ENCODE results near the gene DYRK3. TPM values are rescaled to one million over a fixed set of nuclear protein-coding genes. Genes with fewer than 3 reads are reported as not detected.
A peak's percentile ranks its signal among the peaks of the same experiment; 100 is the strongest.

Gene DYRK3
- total and polyA plus RNA-seq, 2 experiments from 2014 or later, result 18.2 to 31.5 TPM

- Histone ChIP-seq H4K20me1 (ENCODE audit: insufficient read depth) (peaks cover 12% of the 10 kb centered on the region), H3F3A (ENCODE audit: insufficient read depth) (peaks cover 26% of the 10 kb centered on the region), H3K9me3 (ENCODE audit: low read depth) (no peaks in the 10 kb centered on the region), H3K4me2 (ENCODE audit: unreplicated experiment) (peak overlapping the region; percentile 84), H2AFZ (peak overlapping the region; percentile 61), H3K36me3 (ENCODE audit: low read depth) (no peaks in the 10 kb centered on the region), H3K9ac (peak overlapping the region; percentile 99), H3K79me2 (ENCODE audit: insufficient read depth) (peaks cover 48% of the 10 kb centered on the region), H3K9me2 (ENCODE audit: insufficient read depth) (no peaks in the 10 kb centered on the region), H3K4me3 (peak overlapping the region; percentile 93), H3K27me3 (replicated peaks; ENCODE audit: insufficient read depth) (no peaks in the 10 kb centered on the region), H3K4me1 (ENCODE audit: insufficient read depth) (peaks cover 35% of the 10 kb centered on the region), H3K27ac (peak overlapping the region; percentile 99)
- WGBS, 2 experiments (ENCODE audit: low coverage in 1 of 2, low lambda C conversion rate in 2 of 2, missing lambda C conversion rate in 2 of 2), result 0 to 2% methylated on average over 15 to 16 of the region's 48 CpGs
- TF ChIP-seq EZH2phosphoT487 (IDR thresholded peaks at IDR 0.05; ENCODE audit: insufficient read depth, low read depth), result no peak
- no peak for TF ChIP-seq EZH2 (IDR thresholded peaks at IDR 0.05; ENCODE audit: insufficient read depth, poor library complexity, severe bottlenecking)
- in situ Hi-C loops (cut with MboI), result no loop called here
- DNase-seq, result peak; percentile 76
Measured at GRCh38 chr1:206685334-206685768, 50.0 kb downstream of the DYRK3 start.

GRCh38 chr1:206685769-206686477, 50.6 kb downstream of the DYRK3 start:
- peak overlapping the region; percentile 99 for H3K9ac ChIP-seq
- peaks cover 53% of the 10 kb centered on the region for H3K79me2 ChIP-seq (ENCODE audit: insufficient read depth)
- DNase-seq, result peak; percentile 90
- TF ChIP-seq EZH2phosphoT487 (IDR thresholded peaks at IDR 0.05; ENCODE audit: insufficient read depth, low read depth) (no peak), EZH2 (IDR thresholded peaks at IDR 0.05; ENCODE audit: insufficient read depth, poor library complexity, severe bottlenecking) (no peak)
- no peaks in the 10 kb centered on the region for H3K27me3 ChIP-seq (replicated peaks; ENCODE audit: insufficient read depth)
- H3K27ac ChIP-seq, result peak overlapping the region; percentile 99
- WGBS, 2 experiments (ENCODE audit: low coverage in 1 of 2, low lambda C conversion rate in 2 of 2, missing lambda C conversion rate in 2 of 2), result 1% methylated on average over 40 to 43 of the region's 48 CpGs
- peaks cover 36% of the 10 kb centered on the region for H3K4me1 ChIP-seq (ENCODE audit: insufficient read depth)
- H3K9me3 ChIP-seq (ENCODE audit: low read depth), result no peaks in the 10 kb centered on the region
- peaks cover 26% of the 10 kb centered on the region for H3F3A ChIP-seq (ENCODE audit: insufficient read depth)
- no peaks in the 10 kb centered on the region for H3K9me2 ChIP-seq (ENCODE audit: insufficient read depth)
- H3K4me3 ChIP-seq, result peak overlapping the region; percentile 93
- peak overlapping the region; percentile 61 for H2AFZ ChIP-seq
- peaks cover 12% of the 10 kb centered on the region for H4K20me1 ChIP-seq (ENCODE audit: insufficient read depth)
- H3K36me3 ChIP-seq (ENCODE audit: low read depth), result no peaks in the 10 kb centered on the region
- peak overlapping the region; percentile 84 for H3K4me2 ChIP-seq (ENCODE audit: unreplicated experiment)
- in situ Hi-C loops (cut with MboI), result no loop called here

DNA sequence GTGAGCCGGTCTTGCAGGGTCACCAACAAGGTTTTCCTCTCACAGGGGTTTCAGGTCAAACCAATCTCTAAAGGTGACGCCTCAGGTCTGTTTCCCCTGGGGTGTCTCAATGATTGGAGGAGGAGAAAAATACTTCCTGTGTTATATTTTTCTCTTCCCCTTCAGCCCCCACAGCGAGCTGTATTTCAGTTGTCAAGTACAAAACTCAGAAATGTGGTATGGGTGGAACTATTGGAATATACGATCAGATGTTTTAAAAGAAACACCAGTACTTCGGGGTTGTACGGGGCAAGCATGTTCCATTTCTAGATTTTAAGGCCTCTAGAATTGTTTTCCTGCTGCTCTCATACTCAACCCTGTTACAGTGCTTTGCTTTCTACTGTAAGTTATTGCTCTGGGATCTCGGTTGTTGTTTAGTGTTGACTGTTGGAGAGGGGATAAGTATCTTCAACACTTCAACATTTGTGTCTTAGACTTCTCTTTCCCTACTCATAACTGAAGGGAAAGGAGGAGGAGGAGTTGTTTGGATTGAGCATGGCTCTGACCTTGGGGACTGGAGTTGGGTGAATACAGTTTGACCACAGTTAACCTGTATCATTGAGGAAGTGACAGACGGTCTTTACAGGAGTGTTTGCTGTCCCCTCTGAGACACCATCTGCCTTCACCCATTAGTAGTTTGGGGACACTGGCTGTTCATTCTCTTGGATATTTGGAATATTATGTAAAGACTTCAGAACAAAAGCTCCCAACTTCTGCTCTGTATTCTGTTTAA, 51.3 kb downstream of the DYRK3 start:
- peaks cover 26% of the 10 kb centered on the region for H3F3A ChIP-seq (ENCODE audit: insufficient read depth)
- H3K79me2 ChIP-seq (ENCODE audit: insufficient read depth), result peaks cover 61% of the 10 kb centered on the region
- H4K20me1 ChIP-seq (ENCODE audit: insufficient read depth), result peaks cover 12% of the 10 kb centered on the region
- no peaks in the 10 kb centered on the region for H3K27me3 ChIP-seq (replicated peaks; ENCODE audit: insufficient read depth)
- no peaks in the 10 kb centered on the region for H3K9me3 ChIP-seq (ENCODE audit: low read depth)
- peaks cover 38% of the 10 kb centered on the region for H3K4me1 ChIP-seq (ENCODE audit: insufficient read depth)
- WGBS, 2 experiments (ENCODE audit: low coverage in 1 of 2, low lambda C conversion rate in 2 of 2, missing lambda C conversion rate in 2 of 2), result 3% methylated on average over 8 of the region's 8 CpGs
- no peaks in the 10 kb centered on the region for H3K9me2 ChIP-seq (ENCODE audit: insufficient read depth)
- peak overlapping the region; percentile 84 for H3K4me2 ChIP-seq (ENCODE audit: unreplicated experiment)
- TF ChIP-seq EZH2phosphoT487 (IDR thresholded peaks at IDR 0.05; ENCODE audit: insufficient read depth, low read depth) (no peak), EZH2 (IDR thresholded peaks at IDR 0.05; ENCODE audit: insufficient read depth, poor library complexity, severe bottlenecking) (no peak)
- 0 out of 2 replicates have a peak overlapping the region, but pooled peaks have one; percentile 61 for H2AFZ ChIP-seq
- H3K36me3 ChIP-seq (ENCODE audit: low read depth), result no peaks in the 10 kb centered on the region
- H3K9ac ChIP-seq, result peak overlapping the region; percentile 99
- peak overlapping the region; percentile 93 for H3K4me3 ChIP-seq
- DNase-seq, result no peak
- peak overlapping the region; percentile 99 for H3K27ac ChIP-seq
- in situ Hi-C loops (cut with MboI), result no loop called here

DNA sequence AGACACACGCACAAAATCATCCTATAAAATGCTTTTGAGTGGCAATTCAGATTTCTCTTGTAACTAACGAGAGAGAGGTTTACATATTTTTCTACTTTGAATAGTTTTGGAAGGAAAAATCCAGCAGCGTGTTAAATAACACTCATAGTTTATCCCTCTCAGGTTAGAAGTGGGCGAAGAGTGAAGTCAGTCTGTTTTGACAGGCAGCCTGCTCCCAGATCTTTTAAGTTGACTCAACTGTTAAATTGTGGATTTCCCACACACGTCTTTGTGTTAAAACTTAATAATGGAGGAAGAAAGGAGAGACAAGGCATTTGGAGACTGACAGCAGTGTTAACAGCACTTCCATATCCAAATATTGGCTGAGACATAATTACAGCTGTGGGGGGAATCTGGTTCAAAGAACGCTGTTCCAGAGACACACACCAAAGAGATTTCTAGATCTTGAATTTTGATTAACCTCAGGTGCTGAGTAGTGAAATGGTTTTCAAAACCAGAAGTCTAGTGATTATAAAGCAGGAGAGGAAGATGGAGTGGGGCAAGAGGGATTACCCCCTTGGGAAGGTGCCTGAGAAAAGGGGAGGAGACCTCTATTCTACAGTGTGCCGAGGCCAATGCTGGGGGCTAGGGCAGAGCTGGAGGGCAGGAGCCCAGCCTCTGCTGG, 52.0 kb downstream of the DYRK3 start:
- Histone ChIP-seq H3K27me3 (replicated peaks; ENCODE audit: insufficient read depth) (no peaks in the 10 kb centered on the region), H3K36me3 (ENCODE audit: low read depth) (no peaks in the 10 kb centered on the region), H3K4me3 (peak overlapping the region; percentile 93), H3K9ac (peak overlapping the region; percentile 99), H3K4me1 (ENCODE audit: insufficient read depth) (peaks cover 46% of the 10 kb centered on the region), H3K9me3 (ENCODE audit: low read depth) (no peaks in the 10 kb centered on the region), H3K79me2 (ENCODE audit: insufficient read depth) (peaks cover 68% of the 10 kb centered on the region), H3K9me2 (ENCODE audit: insufficient read depth) (no peaks in the 10 kb centered on the region), H4K20me1 (ENCODE audit: insufficient read depth) (peaks cover 12% of the 10 kb centered on the region), H3K4me2 (ENCODE audit: unreplicated experiment) (peak overlapping the region; percentile 84), H2AFZ (no peak overlapping the region), H3F3A (ENCODE audit: insufficient read depth) (peaks cover 30% of the 10 kb centered on the region), H3K27ac (peak overlapping the region; percentile 99)
- in situ Hi-C loops (cut with MboI), result no loop called here
- 49 to 54% methylated on average over 7 of the region's 7 CpGs for WGBS, 2 experiments (ENCODE audit: low coverage in 1 of 2, low lambda C conversion rate in 2 of 2, missing lambda C conversion rate in 2 of 2)
- TF ChIP-seq EZH2 (IDR thresholded peaks at IDR 0.05; ENCODE audit: insufficient read depth, poor library complexity, severe bottlenecking), result no peak
- TF ChIP-seq EZH2phosphoT487 (IDR thresholded peaks at IDR 0.05; ENCODE audit: insufficient read depth, low read depth), result no peak
- DNase-seq, result no peak
